Ectodermal cell (in vitro differentiated cells): ENCODE measurements around the gene SNX9.

Experiments
- H3K27ac ChIP-seq: 2 replicates; pipeline ENCODE4 v1.7.0; 2013; ENCODE audit warnings: mild to moderate bottlenecking, low read depth, low read length; ENCODE audit not compliant: insufficient read depth, poor library complexity, severe bottlenecking
- H3K27me3 ChIP-seq: 2 replicates; pipeline ENCODE4 v1.7.0; 2013; ENCODE audit warnings: mild to moderate bottlenecking, low read length; ENCODE audit not compliant: insufficient read depth, control insufficient read depth, poor library complexity, severe bottlenecking
- H3K36me3 ChIP-seq: one replicate; pipeline ENCODE4 v1.7.0; 2013; ENCODE audit warnings: low read length; ENCODE audit not compliant: control insufficient read depth, insufficient read depth
- H3K4me1 ChIP-seq: one replicate; pipeline ENCODE4 v1.7.0; 2013; ENCODE audit warnings: low read length; ENCODE audit not compliant: control insufficient read depth, insufficient read depth
- H3K4me3 ChIP-seq: 2 replicates; pipeline ENCODE4 v1.7.0; 2013; ENCODE audit warnings: low read depth, low read length, control low read depth; ENCODE audit not compliant: insufficient read depth
- H3K9me3 ChIP-seq: 2 replicates; pipeline ENCODE4 v1.7.0; 2013; ENCODE audit warnings: mild to moderate bottlenecking, low read length, moderate library complexity; ENCODE audit not compliant: control insufficient read depth
- WGBS, 2 experiments: methylation state at CpG; one replicate each; pipeline ENCODE4 v1.1.7; 2013; ENCODE audit warnings: missing lambda C conversion rate in 2 of 2; 5-methylcytosine and 5-hydroxymethylcytosine counted together

Gene SNX9

DNA sequence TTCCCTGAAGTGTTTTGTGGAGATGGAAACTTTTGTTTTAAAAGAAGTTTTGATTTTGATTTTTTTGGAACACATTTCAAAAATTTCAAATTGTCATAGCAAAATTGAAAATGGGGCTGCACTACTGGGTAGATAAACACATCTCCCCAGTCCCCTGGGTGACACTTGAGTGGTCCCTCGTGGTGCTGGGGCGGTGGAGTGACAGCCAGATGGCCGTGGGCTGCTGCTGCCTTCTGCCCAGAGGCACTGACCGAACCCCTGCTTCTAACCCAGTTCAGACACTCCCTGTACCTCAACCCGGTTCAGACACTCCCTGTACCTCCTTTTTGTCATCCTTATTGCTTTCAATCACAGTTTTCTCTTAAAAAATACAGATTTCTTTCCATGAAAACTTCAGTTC, 88.7 kb downstream of the SNX9 start:
- no peaks in the 10 kb centered on the region for H3K27me3 ChIP-seq
- no peaks in the 10 kb centered on the region for H3K36me3 ChIP-seq
- H3K27ac ChIP-seq, result no peak overlapping the region
- no peaks in the 10 kb centered on the region for H3K4me1 ChIP-seq
- H3K9me3 ChIP-seq, result no peaks in the 10 kb centered on the region
- WGBS, 2 experiments, result 84% methylated on average over 5 of the region's 5 CpGs
- no peak overlapping the region for H3K4me3 ChIP-seq

GRCh38 chr6:157912326-157912725, 89.3 kb downstream of the SNX9 start:
- H3K27me3 ChIP-seq, result no peaks in the 10 kb centered on the region
- no peaks in the 10 kb centered on the region for H3K9me3 ChIP-seq
- no peaks in the 10 kb centered on the region for H3K36me3 ChIP-seq
- H3K27ac ChIP-seq, result no peak overlapping the region
- H3K4me1 ChIP-seq, result no peaks in the 10 kb centered on the region
- H3K4me3 ChIP-seq, result no peak overlapping the region
- WGBS, 2 experiments, result 68 to 75% methylated on average over 4 of the region's 6 CpGs

DNA sequence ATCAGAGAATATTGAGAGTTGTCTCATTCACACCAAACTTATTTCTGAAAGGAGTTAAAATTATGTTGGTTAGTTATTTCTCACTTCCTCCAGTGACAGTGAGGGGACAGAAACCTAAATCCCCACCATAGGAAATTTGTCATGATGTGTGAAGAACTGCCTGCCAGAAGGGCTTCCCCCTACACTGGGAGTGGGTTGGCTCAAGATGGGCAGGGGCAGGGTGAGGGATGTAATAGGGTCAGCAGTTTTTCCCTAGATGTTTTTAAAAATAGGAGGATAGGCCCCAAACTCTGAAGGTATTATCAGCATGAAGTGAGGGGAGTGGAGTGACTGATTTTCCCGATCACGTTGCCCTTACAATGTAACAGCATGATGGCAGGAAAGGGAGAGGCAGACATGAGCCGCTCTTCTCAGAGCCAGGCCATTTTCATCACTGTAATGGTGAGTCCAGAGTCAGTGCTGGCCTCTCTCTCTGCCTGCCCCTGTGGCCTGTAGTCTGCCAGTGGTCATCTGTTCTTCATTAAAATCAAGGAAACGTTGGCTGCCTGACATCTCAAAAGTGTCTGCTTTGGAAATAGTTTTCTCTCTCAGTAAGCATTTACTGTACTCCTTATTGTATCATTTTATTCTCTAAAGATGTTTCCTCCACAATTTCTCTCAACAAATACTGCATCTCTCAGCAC, 98.8 kb downstream of the SNX9 start:
- Histone ChIP-seq H3K27me3 (no peaks in the 10 kb centered on the region), H3K36me3 (no peaks in the 10 kb centered on the region), H3K27ac (no peak overlapping the region), H3K9me3 (no peaks in the 10 kb centered on the region), H3K4me3 (no peak overlapping the region), H3K4me1 (no peaks in the 10 kb centered on the region)
- 94 to 98% methylated on average over 4 of the region's 4 CpGs for WGBS, 2 experiments

DNA sequence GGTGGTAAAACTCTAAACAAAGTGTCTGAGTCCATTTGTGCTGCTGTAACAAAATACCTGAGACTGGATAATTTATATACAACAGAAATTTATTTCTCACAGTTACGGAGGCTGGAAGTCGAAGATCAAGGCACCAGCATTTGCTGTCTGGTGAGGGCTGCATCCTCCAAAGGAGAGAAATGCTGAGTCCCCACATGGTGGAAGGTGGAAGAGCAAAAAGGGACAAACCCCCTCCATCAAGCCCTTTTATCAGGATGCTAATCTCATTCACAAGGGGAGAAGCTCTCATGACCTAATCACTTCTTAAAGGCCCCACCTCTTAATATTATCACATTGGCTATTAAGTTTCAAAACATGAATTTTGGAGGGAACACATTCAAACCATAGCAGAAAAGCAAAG, 102.7 kb downstream of the SNX9 start:
- no peaks in the 10 kb centered on the region for H3K4me1 ChIP-seq
- H3K9me3 ChIP-seq, result no peaks in the 10 kb centered on the region
- WGBS, 2 experiments, result 96 to 100% methylated on average over 2 of the region's 2 CpGs
- no peak overlapping the region for H3K27ac ChIP-seq
- no peak overlapping the region for H3K4me3 ChIP-seq
- no peaks in the 10 kb centered on the region for H3K36me3 ChIP-seq
- H3K27me3 ChIP-seq, result no peaks in the 10 kb centered on the region

- Histone ChIP-seq H3K4me3 (no peak overlapping the region), H3K9me3 (no peaks in the 10 kb centered on the region), H3K36me3 (no peaks in the 10 kb centered on the region), H3K4me1 (no peaks in the 10 kb centered on the region), H3K27ac (no peak overlapping the region), H3K27me3 (no peaks in the 10 kb centered on the region)
- 90 to 95% methylated on average over 7 of the region's 7 CpGs for WGBS, 2 experiments
Observed at GRCh38 chr6:157927011-157927410, 104.0 kb downstream of the SNX9 start.

- Histone ChIP-seq H3K9me3 (no peaks in the 10 kb centered on the region), H3K4me3 (no peak overlapping the region), H3K4me1 (no peaks in the 10 kb centered on the region), H3K27me3 (no peaks in the 10 kb centered on the region), H3K27ac (no peak overlapping the region), H3K36me3 (peaks cover 9% of the 10 kb centered on the region)
- WGBS, 2 experiments, result 95% methylated on average over 13 of the region's 13 CpGs
Observed at GRCh38 chr6:157928428-157928827, 105.4 kb downstream of the SNX9 start.

DNA sequence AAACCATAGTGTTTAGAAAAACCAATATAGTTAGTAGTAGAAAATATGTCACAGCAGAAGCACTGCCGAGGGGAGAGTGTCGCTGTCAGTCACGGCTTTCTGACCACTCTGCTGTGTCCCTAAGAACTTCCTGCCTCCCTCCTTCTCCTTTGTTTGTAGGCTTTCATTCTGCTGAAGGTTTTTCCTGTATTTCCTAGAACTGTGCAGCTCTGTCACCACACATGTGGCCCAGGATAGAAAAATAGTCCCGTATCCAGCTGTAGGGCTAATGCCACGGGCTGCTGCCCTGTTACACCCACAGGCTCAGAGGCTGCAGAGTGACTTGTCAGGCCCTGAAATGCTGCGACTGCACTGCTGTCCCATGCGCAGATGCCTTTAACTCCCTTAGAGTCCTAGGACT, 106.0 kb downstream of the SNX9 start:
- Histone ChIP-seq H3K27ac (no peak overlapping the region), H3K4me3 (no peak overlapping the region), H3K4me1 (no peaks in the 10 kb centered on the region), H3K27me3 (no peaks in the 10 kb centered on the region), H3K9me3 (no peaks in the 10 kb centered on the region), H3K36me3 (peaks cover 11% of the 10 kb centered on the region)
- 94% methylated on average over 7 of the region's 7 CpGs for WGBS, 2 experiments

DNA sequence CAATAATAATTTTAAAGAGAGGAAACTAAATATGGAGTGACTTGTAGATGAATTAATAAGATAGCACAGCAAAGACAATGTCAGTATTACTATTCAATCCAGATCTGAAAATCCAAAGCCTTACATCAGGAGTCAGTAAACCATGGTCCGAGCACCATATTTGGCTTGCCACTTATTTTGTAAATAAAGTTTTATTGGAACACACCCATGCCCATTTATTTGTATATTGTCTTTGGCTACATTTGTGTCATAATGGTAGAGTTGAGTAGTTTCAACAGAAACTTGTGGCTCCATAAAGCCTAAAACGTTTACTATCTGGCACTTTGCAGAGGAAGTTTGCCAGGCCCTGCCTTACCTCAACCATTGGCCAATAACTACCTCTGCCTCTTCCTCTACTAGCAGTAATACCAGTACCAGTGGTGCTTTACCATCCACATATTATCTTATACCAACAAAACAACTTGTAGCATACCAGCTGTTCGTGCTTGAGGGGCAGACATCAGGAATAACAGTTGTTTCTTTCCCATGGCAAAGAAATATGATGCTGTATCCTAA, 106.8 kb downstream of the SNX9 start:
- WGBS, 2 experiments, result 97 to 99% methylated on average over 3 of the region's 3 CpGs
- H3K27ac ChIP-seq, result no peak overlapping the region
- H3K4me3 ChIP-seq, result no peak overlapping the region
- H3K27me3 ChIP-seq, result no peaks in the 10 kb centered on the region
- H3K36me3 ChIP-seq, result peaks cover 11% of the 10 kb centered on the region
- no peaks in the 10 kb centered on the region for H3K9me3 ChIP-seq
- H3K4me1 ChIP-seq, result no peaks in the 10 kb centered on the region

GRCh38 chr6:157935786-157936185, 112.7 kb downstream of the SNX9 start:
- no peaks in the 10 kb centered on the region for H3K4me1 ChIP-seq
- H3K36me3 ChIP-seq, result peaks cover 11% of the 10 kb centered on the region
- H3K27me3 ChIP-seq, result no peaks in the 10 kb centered on the region
- WGBS, 2 experiments, result 75 to 77% methylated on average over 2 of the region's 2 CpGs
- no peak overlapping the region for H3K4me3 ChIP-seq
- no peaks in the 10 kb centered on the region for H3K9me3 ChIP-seq
- H3K27ac ChIP-seq, result no peak overlapping the region

DNA sequence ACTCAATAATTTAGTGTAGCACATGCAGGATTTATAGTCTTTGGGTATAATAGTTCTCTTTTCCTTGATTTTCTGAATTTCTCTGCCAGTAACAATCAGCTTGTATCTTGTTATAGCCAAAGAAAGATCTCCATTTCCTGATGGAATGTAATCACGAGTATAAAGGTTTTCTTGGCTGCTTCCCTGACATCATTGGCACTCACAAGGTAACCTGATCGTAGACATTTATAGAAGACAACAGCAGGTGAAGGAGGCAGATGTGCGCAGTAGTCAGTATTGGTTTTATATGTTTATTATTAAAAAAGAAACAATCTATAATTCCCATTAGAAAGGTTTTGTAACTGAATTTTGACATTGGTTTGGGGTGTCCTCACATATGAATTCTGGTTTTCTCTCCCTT, 114.3 kb downstream of the SNX9 start:
- 90 to 97% methylated on average over 2 of the region's 3 CpGs for WGBS, 2 experiments
- Histone ChIP-seq H3K27ac (no peak overlapping the region), H3K4me3 (no peak overlapping the region), H3K9me3 (no peaks in the 10 kb centered on the region), H3K27me3 (no peaks in the 10 kb centered on the region), H3K4me1 (no peaks in the 10 kb centered on the region), H3K36me3 (peaks cover 13% of the 10 kb centered on the region)
